Right lobe of liver (tissue), 4 donors: ENCODE data around the gene ZFP92.

ENCODE experiments used
- CTCF ChIP-seq, 4 donors: fragments of 200-600 bp in 3 of 4; fragments of 450-650 bp in 1 of 4; IDR thresholded peaks; one replicate each; pipeline versions ENCODE4 v1.5.1 to v1.8.0; 2016 to 2022; ENCODE audit warnings: antibody characterized with exemption in 4 of 4, mild to moderate bottlenecking in 2 of 4
- POLR2A ChIP-seq: fragments of 450-650 bp; IDR thresholded peaks from one replicate; pipeline ENCODE4 v1.6.1; 2017; ENCODE audit warnings: antibody characterized with exemption, mild to moderate bottlenecking
- donor health status: DM: no; HTN: no; CAD: no.
- donor health status: DM: no; HTN: no; CAD: no.
- donor health status: DM: no; HTN: yes; CAD: no.

GRCh38 chrX:153456704-153457103, 45.4 kb downstream of the ZFP92 start:
- TF ChIP-seq CTCF (IDR thresholded peaks at IDR 0.05) (no peak), POLR2A (no peak)
